SU-DHL-6 (cell line): Measurements from ENCODE around the gene ATOH8.

Source experiments
- CTCF ChIP-seq: fragments of 200-600 bp; sonication (generic); IDR thresholded peaks from one replicate; pipeline ENCODE4 v1.5.1; 2017; ENCODE audit warnings: antibody characterized with exemption, mild to moderate bottlenecking, low read length, moderate library complexity; ENCODE audit not compliant: insufficient read depth, poor library complexity, severe bottlenecking
- EZH2phosphoT487 ChIP-seq: fragments of 200-600 bp; sonication (generic), shearing (Covaris generic); conservative IDR thresholded peaks from 2 replicates; pipeline ENCODE4 v1.6.1; 2018; ENCODE audit warnings: mild to moderate bottlenecking, antibody characterized with exemption, low read length, moderate library complexity, mixed read lengths

DNA sequence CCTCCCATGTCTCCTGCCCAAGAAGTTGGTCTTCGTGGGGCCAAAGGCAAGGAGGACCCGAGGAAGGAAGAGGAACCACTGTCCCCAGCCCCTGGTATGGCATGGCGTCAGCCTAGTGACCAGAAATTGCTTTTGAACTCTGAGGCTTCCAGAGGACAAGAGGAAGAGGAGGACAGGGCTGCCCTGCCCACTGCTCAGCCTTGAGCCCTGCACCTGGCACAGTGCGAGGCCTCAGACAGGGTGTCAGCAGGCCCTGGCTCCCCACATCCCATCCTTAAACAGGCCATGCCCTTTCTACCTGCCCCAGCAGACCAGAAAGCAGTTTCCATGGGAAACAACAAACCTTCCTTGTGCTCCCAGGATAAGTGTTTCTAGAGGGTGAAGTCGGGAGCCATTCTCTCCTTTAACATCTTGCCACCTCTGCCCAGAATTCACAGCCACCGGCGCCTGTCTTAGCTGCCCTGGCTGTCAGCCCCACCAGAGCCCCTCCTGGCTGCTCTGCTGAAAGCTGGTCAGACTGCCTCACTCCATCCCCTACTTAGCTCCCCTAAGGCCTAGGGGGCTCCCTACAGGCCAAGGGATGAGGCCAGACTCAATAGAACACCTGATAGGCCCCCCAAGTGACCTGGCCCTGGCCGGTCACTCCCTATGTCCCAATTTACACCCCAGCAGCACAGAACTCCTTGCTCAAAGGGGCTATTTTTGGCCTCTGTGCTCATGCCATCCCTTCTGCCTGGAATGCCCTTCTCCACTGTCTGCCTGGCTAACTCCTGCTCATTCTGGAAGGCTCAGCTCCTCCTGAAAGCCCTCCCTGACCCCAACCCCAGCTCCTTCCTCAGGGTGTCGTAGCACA is 20.6 kb downstream of the ATOH8 start:
- TF ChIP-seq CTCF (no peak), EZH2phosphoT487 (no peak)
